SU-DHL-6 (cell line): ENCODE measurements around the gene FAM184B.

ENCODE experiments used
- H2AFZ ChIP-seq: fragments of 200-600 bp; sonication (generic); 2 replicates; pipeline ENCODE4 v1.6.1; 2014; ENCODE audit warnings: low read depth, mild to moderate bottlenecking, moderate library complexity, mixed read lengths, antibody characterized with exemption, low read length; ENCODE audit not compliant: severe bottlenecking
- H3F3A ChIP-seq: fragments of 200-600 bp; shearing (Covaris generic); 2 replicates; pipeline ENCODE4 v1.6.0; 2016; ENCODE audit warnings: antibody characterized with exemption, mild to moderate bottlenecking; ENCODE audit not compliant: insufficient read depth
- H3K27ac ChIP-seq: fragments of 200-600 bp; sonication (generic); 2 replicates; pipeline ENCODE4 v1.5.1; 2016; ENCODE audit warnings: low read depth, mild to moderate bottlenecking, low read length, moderate library complexity, mixed read lengths
- H3K27me3 ChIP-seq: fragments of 200-600 bp; sonication (generic), shearing (Covaris generic); 2 replicates; pipeline ENCODE4 v1.6.0; 2014; ENCODE audit warnings: mild to moderate bottlenecking, low read length
- H3K36me3 ChIP-seq: fragments of 200-600 bp; sonication (generic); 2 replicates; pipeline ENCODE4 v1.6.1; 2014; ENCODE audit warnings: mild to moderate bottlenecking, low read length, mixed read lengths
- H3K4me2 ChIP-seq: fragments of 300-600, 200-600 bp; shearing (Covaris generic), sonication (generic); 2 replicates; pipeline ENCODE4 v1.6.0; 2014; ENCODE audit warnings: low read length, low read depth, mild to moderate bottlenecking; ENCODE audit not compliant: poor library complexity, severe bottlenecking
- H3K4me3 ChIP-seq: fragments of 200-600 bp; sonication (generic); 2 replicates; pipeline ENCODE4 v1.5.1; 2014; ENCODE audit warnings: antibody characterized with exemption, low read length, mild to moderate bottlenecking, mixed read lengths; ENCODE audit not compliant: insufficient read depth, poor library complexity, severe bottlenecking
- H3K79me2 ChIP-seq: fragments of 200-600 bp; sonication (generic); 2 replicates; pipeline ENCODE4 v1.6.1; 2014; ENCODE audit warnings: mild to moderate bottlenecking, low read length, moderate library complexity; ENCODE audit not compliant: insufficient read depth
- H3K9ac ChIP-seq: fragments of 200-600 bp; sonication (generic); 2 replicates; pipeline ENCODE4 v1.7.0; 2014; ENCODE audit warnings: mild to moderate bottlenecking, low read length
- H3K9me2 ChIP-seq: fragments of 200-600 bp; sonication (generic); replicated peaks from 2 replicates; pipeline ENCODE4 v1.6.1; 2014; ENCODE audit warnings: low read length; ENCODE audit not compliant: insufficient read depth
- H3K9me3 ChIP-seq: fragments of 200-600 bp; sonication (generic); 2 replicates; pipeline ENCODE4 v1.6.1; 2014; ENCODE audit warnings: low read length, mixed read lengths; ENCODE audit not compliant: insufficient read depth
- H4K20me1 ChIP-seq: fragments of 200-600 bp; sonication (generic); 2 replicates; pipeline ENCODE4 v1.6.1; 2014; ENCODE audit warnings: low read depth, mild to moderate bottlenecking, antibody characterized with exemption, low read length, moderate library complexity, mixed read lengths
- CTCF ChIP-seq: fragments of 200-600 bp; sonication (generic); IDR thresholded peaks from one replicate; pipeline ENCODE4 v1.5.1; 2017; ENCODE audit warnings: antibody characterized with exemption, mild to moderate bottlenecking, low read length, moderate library complexity; ENCODE audit not compliant: insufficient read depth, poor library complexity, severe bottlenecking
- EZH2phosphoT487 ChIP-seq: fragments of 200-600 bp; sonication (generic), shearing (Covaris generic); conservative IDR thresholded peaks from 2 replicates; pipeline ENCODE4 v1.6.1; 2018; ENCODE audit warnings: mild to moderate bottlenecking, antibody characterized with exemption, low read length, moderate library complexity, mixed read lengths

Gene FAM184B

GRCh38 chr4:17809667-17810066 is 28.2 kb upstream of the FAM184B start:
- Histone ChIP-seq H3F3A (peaks cover 11% of the 10 kb centered on the region), H3K9me3 (no peaks in the 10 kb centered on the region), H3K36me3 (peaks cover 49% of the 10 kb centered on the region), H3K4me2 (peak overlapping the region; percentile 92), H3K79me2 (peaks cover 94% of the 10 kb centered on the region), H4K20me1 (peaks cover 58% of the 10 kb centered on the region), H3K27ac (peak overlapping the region; percentile 89), H3K4me3 (peak overlapping the region; percentile 92), H2AFZ (no peak overlapping the region), H3K27me3 (no peaks in the 10 kb centered on the region), H3K9me2 (no peaks in the 10 kb centered on the region), H3K9ac (peak overlapping the region; percentile 96)
- TF ChIP-seq CTCF (no peak), EZH2phosphoT487 (no peak)

- H3K79me2 ChIP-seq = peaks cover 89% of the 10 kb centered on the region
- no peak overlapping the region for H2AFZ ChIP-seq
- H3K9me3 ChIP-seq = no peaks in the 10 kb centered on the region
- no peak overlapping the region for H3K27ac ChIP-seq
- H3K36me3 ChIP-seq = peaks cover 45% of the 10 kb centered on the region
- no peak for TF ChIP-seq EZH2phosphoT487
- H3K4me3 ChIP-seq = no peak overlapping the region
- H3K9ac ChIP-seq = peak overlapping the region; percentile 30
- no peaks in the 10 kb centered on the region for H3K9me2 ChIP-seq
- H3F3A ChIP-seq = peaks cover 10% of the 10 kb centered on the region
- H3K27me3 ChIP-seq = no peaks in the 10 kb centered on the region
- peaks cover 43% of the 10 kb centered on the region for H4K20me1 ChIP-seq
- peak overlapping the region; percentile 92 for H3K4me2 ChIP-seq
Measured at GRCh38 chr4:17807446-17807845, 26.0 kb upstream of the FAM184B start.

GRCh38 chr4:17805580-17806155 is 24.2 kb upstream of the FAM184B start:
- Histone ChIP-seq H3K27me3 (no peaks in the 10 kb centered on the region), H3K4me2 (peak overlapping the region; percentile 92), H2AFZ (no peak overlapping the region), H3K36me3 (peaks cover 43% of the 10 kb centered on the region), H3K27ac (no peak overlapping the region), H3K4me3 (no peak overlapping the region), H3K9ac (no peak overlapping the region), H3K79me2 (peaks cover 74% of the 10 kb centered on the region), H3K9me2 (no peaks in the 10 kb centered on the region), H3K9me3 (no peaks in the 10 kb centered on the region), H4K20me1 (peaks cover 43% of the 10 kb centered on the region), H3F3A (peaks cover 15% of the 10 kb centered on the region)
- TF ChIP-seq EZH2phosphoT487 = no peak
- TF ChIP-seq CTCF = no peak

GRCh38 chr4:17797808-17798207 is 16.4 kb upstream of the FAM184B start:
- Histone ChIP-seq H3K36me3 (peaks cover 35% of the 10 kb centered on the region), H3K9me3 (no peaks in the 10 kb centered on the region), H4K20me1 (peaks cover 14% of the 10 kb centered on the region; the same call in 1 of the 2 replicates), H3K4me2 (no peak overlapping the region), H3K9me2 (no peaks in the 10 kb centered on the region), H3K27ac (no peak overlapping the region), H2AFZ (no peak overlapping the region), H3K9ac (no peak overlapping the region), H3F3A (peaks cover 16% of the 10 kb centered on the region; the same call in 1 of the 2 replicates), H3K79me2 (0 out of 2 replicates have a peak, but pooled peaks cover 3% of the 10 kb centered on the region), H3K27me3 (no peaks in the 10 kb centered on the region), H3K4me3 (no peak overlapping the region)
- TF ChIP-seq CTCF = no peak
- TF ChIP-seq EZH2phosphoT487 = no peak
